GM21717 (cell line): ENCODE measurements around the gene CAMSAP1.

Experiments
- ATAC-seq: cut with Tn5 transposase; IDR thresholded peaks from one replicate; pipeline ENCODE4 v1.9.1; 2021; ENCODE audit warnings: mild to moderate bottlenecking, moderate library complexity; ENCODE audit not compliant: unreplicated experiment

The CAMSAP1 gene

DNA sequence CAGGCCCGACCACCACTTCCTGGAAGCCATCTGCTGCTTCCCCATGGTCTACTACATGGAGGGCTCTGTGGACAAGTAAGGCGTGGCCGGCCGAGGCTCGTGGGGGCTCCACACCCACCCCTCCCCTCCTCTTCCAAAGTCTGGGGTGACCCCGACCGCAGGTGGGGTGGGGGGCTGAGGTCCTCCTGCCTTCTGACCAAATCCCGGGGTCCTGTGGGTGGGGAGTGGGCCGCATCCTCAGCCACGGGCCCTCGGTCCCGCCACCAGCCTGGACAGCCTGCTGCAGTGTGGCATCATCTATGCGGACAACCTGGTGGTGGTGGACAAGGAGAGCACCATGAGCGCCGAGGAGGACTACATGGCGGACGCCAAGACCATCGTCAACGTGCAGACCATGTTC is 128.9 kb downstream of the CAMSAP1 start:
- ATAC-seq, result no peak

DNA sequence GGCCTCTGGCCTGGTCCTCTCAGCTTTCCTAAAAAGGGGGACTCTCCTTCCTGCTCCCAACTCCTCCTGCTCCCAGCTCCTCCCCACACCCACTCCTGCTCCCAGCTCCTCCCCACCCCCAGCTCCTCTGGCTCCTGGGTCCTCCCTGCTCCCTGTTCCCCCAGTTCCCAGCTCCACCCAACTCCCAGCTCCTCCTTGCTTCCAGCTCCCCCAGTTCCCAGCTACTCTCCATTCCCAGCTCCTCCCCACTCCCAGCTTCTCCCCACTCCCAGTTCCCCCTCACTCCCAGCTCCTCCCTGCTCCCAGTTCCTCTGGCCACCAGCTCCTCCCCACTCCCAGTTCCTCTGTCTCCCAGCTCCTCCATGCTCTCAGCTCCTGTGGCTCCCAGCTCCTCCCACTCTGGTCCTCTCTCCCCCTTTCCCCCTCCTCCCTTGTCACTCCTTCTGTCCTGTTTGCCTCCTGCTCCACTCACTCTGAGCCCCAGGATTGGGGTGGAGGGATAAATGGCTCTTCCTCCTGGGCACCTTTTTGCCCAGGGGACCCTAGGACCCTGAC is 129.6 kb downstream of the CAMSAP1 start:
- no peak for ATAC-seq

DNA sequence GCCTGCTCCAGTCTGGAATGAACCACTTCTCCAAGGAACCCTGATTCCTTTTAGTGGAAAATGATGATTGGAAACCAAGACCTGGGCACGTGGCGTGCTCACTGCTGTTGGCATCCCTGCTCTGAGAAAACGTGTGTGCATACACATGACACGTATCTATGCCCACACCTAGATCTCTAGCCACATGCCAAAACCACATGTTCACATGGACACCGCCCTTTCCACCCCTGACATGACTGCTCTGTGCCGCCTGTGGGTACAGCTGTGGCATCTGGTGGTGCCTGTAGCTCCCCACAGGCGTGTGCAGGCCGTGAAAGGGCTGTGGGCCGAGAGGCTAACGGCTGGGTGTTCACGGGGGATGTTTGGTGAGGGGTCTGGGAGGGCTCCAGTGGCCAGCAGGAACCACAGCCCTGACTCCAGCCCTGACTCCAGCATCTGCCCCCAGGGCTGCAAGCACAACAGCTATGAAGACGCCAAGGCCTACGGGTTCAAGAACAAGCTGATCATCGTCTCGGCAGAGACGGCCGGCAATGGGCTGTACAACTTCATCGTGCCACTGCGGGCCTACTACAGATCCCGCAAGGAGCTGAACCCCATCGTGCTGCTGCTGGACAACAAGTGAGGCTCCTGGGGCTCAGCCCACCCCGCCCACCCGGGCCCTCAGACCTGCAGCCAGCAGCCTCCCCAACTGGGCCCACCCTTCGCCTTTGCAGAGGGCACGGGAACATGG is 130.3 kb downstream of the CAMSAP1 start:
- no peak for ATAC-seq

GRCh38 chr9:135775911-135776310 is 131.4 kb downstream of the CAMSAP1 start:
- no peak for ATAC-seq

DNA sequence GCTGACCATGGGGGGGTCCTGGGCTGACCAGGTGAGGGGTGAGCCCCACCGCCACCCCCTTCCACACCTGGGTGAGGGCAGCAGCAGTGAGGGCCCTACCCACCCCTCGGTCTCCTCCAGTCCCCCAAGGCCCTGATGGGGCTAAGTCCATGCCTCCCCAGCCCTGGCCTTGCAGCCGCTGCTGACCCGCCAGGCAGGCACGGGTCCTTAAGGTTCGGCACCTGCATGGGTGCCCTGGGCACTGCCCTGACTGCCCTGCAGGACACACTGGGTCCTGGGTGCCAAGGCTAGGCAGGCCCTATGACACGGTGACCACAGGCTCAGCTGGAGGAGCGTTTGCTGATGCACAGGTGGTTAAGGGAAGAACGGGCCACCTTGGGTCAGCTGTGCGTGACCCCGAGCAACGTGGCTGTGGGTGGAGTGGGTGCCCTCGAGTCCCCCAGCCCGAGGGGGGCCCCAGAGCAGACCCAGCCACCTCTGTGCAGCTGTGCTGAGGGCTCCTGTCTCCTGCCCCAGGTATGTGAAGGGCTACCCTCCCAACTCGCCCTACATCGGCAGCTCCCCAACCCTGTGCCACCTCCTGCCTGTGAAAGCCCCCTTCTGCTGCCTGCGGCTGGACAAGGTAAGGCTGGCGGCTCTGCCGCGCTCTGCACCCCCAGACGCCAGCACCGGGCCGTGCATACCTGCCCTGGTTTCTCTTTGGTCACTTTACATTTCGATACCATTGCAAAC is 132.4 kb downstream of the CAMSAP1 start:
- no peak for ATAC-seq

DNA sequence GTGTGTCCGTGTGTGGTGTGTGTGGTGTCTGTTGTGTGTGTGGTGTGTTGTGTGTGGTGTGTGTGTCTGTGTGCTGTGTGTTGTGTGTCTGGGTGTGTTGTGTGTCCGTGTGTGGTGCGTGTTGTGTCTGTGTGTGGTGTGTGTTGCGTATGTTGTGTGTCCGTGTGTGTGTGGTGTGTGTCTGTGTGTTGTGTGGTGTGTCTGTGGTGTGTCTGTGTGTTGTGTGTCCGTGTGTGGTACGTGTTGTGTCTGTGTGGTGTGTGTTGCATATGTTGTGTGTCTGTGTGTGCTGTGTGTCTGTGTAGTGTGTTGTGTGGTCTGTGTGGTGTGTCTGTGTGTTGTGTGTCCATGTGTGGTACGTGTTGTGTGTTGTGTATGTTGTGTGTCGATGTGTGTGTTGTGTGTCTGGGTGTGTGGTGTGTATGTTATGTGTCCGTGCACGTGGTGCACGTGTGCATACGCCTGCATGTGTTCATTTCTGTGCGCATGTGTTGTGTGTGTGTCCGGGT is 133.1 kb downstream of the CAMSAP1 start:
- ATAC-seq, result no peak

DNA sequence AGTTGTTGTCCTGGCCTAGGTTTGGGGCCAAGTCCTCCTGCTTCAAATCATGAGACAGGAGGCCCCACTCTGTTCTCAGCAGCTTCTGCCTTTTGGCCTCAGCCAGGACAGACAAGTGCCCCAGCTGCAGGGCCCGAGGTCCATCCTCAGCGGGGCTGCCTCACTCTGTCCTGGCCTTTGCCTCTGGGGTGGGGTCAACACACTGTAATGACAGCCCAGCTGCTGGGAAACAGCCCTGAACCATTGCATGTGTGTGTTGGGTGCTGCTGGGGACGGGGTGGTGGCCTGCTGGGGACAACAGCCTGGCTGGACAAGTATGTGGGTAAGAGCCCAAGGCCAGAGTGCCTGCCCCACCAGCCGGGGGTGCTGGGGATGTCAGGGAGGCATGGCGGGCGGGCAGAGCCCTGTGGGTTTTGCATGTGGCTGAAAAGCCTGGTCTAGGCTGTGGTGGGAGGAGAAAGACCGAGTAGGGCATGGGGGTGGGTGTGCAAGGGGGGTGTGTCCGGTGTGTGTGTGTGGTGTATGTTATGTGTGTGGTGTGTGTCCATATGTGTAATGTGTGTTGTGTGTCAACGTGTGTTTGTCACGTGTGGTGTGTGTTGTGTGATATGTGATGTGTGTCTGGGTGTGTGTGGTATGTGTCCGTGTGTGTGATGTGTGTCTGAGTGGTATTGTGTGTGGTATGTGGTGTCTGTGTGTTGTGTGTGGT is 133.7 kb downstream of the CAMSAP1 start:
- no peak for ATAC-seq

GRCh38 chr9:135772702-135773493 is 134.4 kb downstream of the CAMSAP1 start:
- no peak for ATAC-seq

DNA sequence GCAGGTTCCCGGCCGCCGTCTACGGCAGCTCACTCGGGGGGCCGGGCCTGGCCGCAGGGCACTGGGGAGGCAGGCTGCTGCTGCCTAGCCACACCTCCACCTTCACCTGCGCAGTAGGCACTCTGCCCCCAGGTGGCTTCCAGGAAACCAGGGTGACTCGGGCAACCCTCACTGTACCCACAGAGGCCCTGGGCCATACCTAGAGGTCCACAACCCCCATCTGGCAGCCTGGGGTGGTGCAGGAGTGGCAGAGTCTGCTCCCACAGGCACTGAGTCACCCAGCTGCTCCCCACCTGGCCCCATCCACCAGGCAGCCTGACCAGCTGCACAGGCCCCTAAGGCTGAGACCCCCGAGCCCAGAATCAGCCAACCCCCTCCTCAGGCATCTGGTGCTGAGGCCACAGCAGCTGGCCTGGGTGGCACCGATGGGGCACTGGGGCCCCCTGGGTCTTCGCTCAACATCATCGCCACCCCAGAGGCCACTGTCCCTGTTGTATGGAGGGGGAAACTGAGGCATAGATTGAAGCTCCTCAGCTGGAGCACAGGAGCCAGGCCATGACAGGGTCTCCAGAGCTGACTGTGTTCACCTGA is 135.2 kb downstream of the CAMSAP1 start:
- ATAC-seq, result no peak

- no peak for ATAC-seq
Observed at GRCh38 chr9:135771401-135772051, 135.8 kb downstream of the CAMSAP1 start.

DNA sequence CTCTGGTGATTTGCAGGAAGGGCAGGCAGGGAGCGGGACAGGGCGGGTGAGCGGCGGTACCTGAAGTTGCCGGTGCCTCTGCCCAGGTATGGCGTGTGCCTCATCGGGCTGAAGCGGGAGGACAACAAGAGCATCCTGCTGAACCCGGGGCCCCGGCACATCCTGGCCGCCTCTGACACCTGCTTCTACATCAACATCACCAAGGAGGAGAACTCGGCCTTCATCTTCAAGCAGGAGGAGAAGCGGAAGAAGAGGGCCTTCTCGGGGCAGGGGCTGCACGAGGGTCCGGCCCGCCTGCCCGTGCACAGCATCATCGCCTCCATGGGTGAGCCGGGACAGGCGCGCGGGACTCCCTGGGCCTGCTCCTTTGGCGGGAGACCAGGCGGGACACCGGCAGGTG is 136.6 kb downstream of the CAMSAP1 start:
- ATAC-seq, result no peak

GRCh38 chr9:135770203-135770535 is 137.2 kb downstream of the CAMSAP1 start:
- ATAC-seq, result no peak

GRCh38 chr9:135769489-135770202 is 137.7 kb downstream of the CAMSAP1 start:
- no peak for ATAC-seq

DNA sequence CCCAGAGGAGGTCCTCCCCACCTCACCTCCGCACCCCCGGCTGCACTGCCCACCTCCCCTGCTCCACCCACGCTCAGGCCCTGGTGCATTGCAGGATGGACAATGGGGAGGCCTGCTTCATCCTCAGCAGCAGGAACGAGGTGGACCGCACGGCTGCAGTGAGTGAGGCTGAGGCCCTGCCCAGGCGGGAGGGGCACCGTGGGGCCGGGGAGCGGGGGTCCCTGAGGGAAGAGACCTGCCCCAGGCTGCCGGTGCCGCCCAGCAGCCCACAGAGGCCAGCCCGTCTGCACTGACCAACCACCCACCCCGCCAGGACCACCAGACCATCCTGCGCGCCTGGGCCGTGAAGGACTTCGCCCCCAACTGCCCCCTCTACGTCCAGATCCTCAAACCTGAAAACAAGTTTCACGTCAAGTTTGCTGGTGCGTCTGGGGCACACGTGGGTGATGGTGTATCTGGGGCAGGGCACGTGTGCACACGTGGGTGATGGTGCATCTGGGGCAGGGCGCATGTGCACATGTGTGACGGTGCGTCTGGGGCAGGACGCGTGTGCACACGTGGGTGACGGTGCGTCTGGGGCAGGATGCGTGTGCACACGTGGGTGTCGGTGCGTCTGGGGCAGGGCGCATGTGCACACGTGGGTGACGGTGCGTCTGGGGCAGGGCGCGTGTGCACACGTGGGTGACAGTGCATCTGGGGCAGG is 138.7 kb downstream of the CAMSAP1 start:
- ATAC-seq, result no peak

DNA sequence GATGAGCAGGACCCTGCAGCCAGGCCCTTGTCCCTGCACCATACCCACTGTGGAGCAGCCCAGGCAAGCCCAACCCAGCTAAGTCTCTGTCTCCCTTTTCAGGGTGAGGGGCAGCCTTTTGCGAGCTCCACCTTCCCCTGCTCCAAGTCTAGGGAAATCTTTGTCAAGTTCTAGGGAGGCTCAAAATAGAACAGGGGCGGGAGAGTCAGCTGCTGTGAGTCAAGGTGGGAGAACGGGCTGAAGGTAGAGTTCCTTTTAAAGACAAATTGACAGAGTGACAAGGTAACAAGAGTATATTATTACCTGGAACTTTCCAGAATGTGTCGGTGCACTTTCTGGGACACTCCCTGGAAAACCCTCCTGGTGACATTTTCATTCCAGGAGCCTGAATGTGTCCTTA is 140.6 kb downstream of the CAMSAP1 start:
- ATAC-seq, result no peak

DNA sequence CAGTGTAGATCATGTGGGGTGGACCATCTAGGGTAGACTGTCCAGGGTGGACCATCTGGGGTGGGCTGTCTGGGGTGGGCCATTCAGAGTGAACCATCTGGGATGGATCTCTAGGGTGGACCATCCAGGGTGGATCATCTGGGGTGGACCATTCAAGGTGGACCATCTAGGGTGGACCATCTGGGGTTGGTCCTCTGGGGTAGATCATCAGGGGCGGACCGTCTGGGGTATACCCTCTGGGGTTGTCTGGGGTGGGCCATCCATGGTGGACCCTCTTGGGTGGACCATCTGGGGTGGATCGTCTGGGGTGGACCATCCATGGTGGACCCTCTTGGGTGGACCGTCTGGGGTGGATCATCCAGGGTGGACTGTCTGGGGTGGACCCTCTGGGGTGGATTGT is 141.1 kb downstream of the CAMSAP1 start:
- no peak for ATAC-seq

GRCh38 chr9:135765416-135765815 is 141.9 kb downstream of the CAMSAP1 start:
- no peak for ATAC-seq

- ATAC-seq, result no peak
Observed at GRCh38 chr9:135764731-135765130, 142.6 kb downstream of the CAMSAP1 start.
